Common myeloid progenitor, CD34-positive (primary cell): ENCODE results near the gene DPF3.

Experiments used
- CTCF ChIA-PET: fragments of 350-600 bp; sonication (Branson Sonifier 250); formaldehyde crosslinking; loops from one replicate; lab custom pipeline; 2021; ENCODE audit warnings: antibody characterized with exemption; lab: Charles Lee
- POLR2A ChIA-PET: fragments of 350-600 bp; sonication (Branson Sonifier 250); formaldehyde crosslinking; loops from one replicate; lab custom pipeline; 2021; ENCODE audit warnings: antibody characterized with exemption; lab: Charles Lee
- DNase-seq, 3 donors: peaks; one replicate each; pipeline versions ENCODE4 v3.0.0 to v3.0.0-alpha.2; 2013
- H3K27ac ChIP-seq, 2 experiments: 1 replicate in 1 of 2; 2 replicates in 1 of 2; pipeline ENCODE4 v1.7.0; 2013; ENCODE audit warnings: inconsistent platforms in 2 of 2, low read length in 2 of 2, mild to moderate bottlenecking in 2 of 2, low read depth in 1 of 2, moderate library complexity in 1 of 2; ENCODE audit not compliant: severe bottlenecking in 2 of 2, insufficient read depth in 1 of 2, poor library complexity in 1 of 2
- H3K27me3 ChIP-seq, 5 experiments: replicated peaks in 2 of 5; 1 replicate in 3 of 5; 2 replicates in 2 of 5; pipeline versions ENCODE4 v1.6.1 to v1.7.0; 2013; ENCODE audit warnings: low read length in 4 of 5, mild to moderate bottlenecking in 2 of 5, moderate library complexity in 2 of 5, inconsistent platforms in 1 of 5; ENCODE audit not compliant: insufficient read depth in 5 of 5, control insufficient read depth in 4 of 5
- H3K36me3 ChIP-seq, 4 experiments: 1 replicate in 2 of 4; 2 replicates in 2 of 4; pipeline versions ENCODE4 v1.6.1 to v1.7.0; 2013; ENCODE audit warnings: low read length in 3 of 4, control low read depth in 1 of 4, mild to moderate bottlenecking in 1 of 4; ENCODE audit not compliant: control insufficient read depth in 4 of 4, insufficient read depth in 4 of 4
- H3K4me1 ChIP-seq, 4 experiments: 1 replicate in 3 of 4; 2 replicates in 1 of 4; pipeline versions ENCODE4 v1.6.1 to v1.7.1; 2013; ENCODE audit warnings: low read length in 3 of 4, mild to moderate bottlenecking in 3 of 4, control low read depth in 1 of 4, inconsistent platforms in 1 of 4, moderate library complexity in 1 of 4; ENCODE audit not compliant: control insufficient read depth in 4 of 4, insufficient read depth in 4 of 4; ENCODE audit errors: control extremely low read depth in 1 of 4
- H3K4me3 ChIP-seq, 7 experiments: 1 replicate in 4 of 7; 2 replicates in 3 of 7; pipeline versions ENCODE4 v1.5.1 to v1.7.0; 2013; ENCODE audit warnings: mild to moderate bottlenecking in 7 of 7, low read length in 6 of 7, moderate library complexity in 6 of 7, inconsistent platforms in 2 of 7, low read depth in 2 of 7, control low read depth in 1 of 7; ENCODE audit not compliant: insufficient read depth in 4 of 7, control insufficient read depth in 1 of 7; ENCODE audit errors: extremely low read depth in 1 of 7
- H3K9me3 ChIP-seq, 5 experiments: 1 replicate in 4 of 5; 2 replicates in 1 of 5; pipeline versions ENCODE4 v1.6.1 to v1.7.1; 2013; ENCODE audit warnings: low read length in 4 of 5, mild to moderate bottlenecking in 2 of 5, inconsistent platforms in 1 of 5, low read depth in 1 of 5, moderate library complexity in 1 of 5; ENCODE audit not compliant: control insufficient read depth in 4 of 5, insufficient read depth in 2 of 5; ENCODE audit errors: control extremely low read depth in 1 of 5
- WGBS: methylation state at CpG from one replicate; pipeline ENCODE4 v1.1.5; 2013; ENCODE audit not compliant: insufficient coverage; 5-methylcytosine and 5-hydroxymethylcytosine counted together

Gene DPF3

DNA sequence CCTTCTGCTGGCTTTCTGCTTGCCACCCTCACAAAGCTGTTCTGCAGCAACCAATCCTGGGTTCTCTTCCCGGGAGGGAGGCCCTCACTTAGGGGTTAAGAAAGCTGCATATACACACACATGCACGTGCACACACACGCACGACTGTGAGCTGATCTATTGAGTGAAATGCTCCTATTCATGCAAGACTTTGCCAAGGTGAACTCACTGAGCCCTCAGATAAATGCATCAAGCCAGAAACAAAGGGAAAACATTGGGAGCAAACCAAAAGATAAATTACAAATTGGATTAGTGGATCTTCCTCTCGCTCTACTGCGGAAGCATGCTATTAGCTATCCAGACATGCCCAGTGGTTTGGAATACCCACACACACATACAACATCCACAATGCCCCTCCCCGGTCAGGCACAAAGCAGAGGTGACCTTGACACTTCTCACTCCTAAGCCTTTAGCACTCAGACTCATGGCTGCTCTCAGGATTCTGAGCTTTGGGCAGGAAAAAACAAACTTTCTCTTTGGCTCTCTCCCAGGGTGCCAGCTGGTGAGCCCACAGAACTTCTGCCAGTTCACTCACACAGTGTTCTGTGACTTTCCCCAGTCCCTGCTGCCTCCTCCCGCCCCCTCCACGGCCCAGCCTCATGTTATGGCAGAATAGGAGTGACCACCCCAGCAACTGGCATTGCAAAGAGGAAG is 320.0 kb downstream of the DPF3 start:
- Histone ChIP-seq H3K4me3 (no peak overlapping the region), H3K27ac (no peak overlapping the region), H3K4me1 (no peaks in the 10 kb centered on the region), H3K9me3 (peaks cover 0 to 2% (median 0%) of the 10 kb centered on the region in 5 experiments), H3K27me3 (peaks cover 0 to 64% (median 39%) of the 10 kb centered on the region in 5 experiments), H3K36me3 (no peaks in the 10 kb centered on the region)
- CTCF ChIA-PET, result no interaction called here
- no peak for DNase-seq
- 99% methylated on average over 7 of the region's 9 CpGs for WGBS
- POLR2A ChIA-PET, result no interaction called here
